ENCODE results near the gene KLHL10.

Gene KLHL10

DNA sequence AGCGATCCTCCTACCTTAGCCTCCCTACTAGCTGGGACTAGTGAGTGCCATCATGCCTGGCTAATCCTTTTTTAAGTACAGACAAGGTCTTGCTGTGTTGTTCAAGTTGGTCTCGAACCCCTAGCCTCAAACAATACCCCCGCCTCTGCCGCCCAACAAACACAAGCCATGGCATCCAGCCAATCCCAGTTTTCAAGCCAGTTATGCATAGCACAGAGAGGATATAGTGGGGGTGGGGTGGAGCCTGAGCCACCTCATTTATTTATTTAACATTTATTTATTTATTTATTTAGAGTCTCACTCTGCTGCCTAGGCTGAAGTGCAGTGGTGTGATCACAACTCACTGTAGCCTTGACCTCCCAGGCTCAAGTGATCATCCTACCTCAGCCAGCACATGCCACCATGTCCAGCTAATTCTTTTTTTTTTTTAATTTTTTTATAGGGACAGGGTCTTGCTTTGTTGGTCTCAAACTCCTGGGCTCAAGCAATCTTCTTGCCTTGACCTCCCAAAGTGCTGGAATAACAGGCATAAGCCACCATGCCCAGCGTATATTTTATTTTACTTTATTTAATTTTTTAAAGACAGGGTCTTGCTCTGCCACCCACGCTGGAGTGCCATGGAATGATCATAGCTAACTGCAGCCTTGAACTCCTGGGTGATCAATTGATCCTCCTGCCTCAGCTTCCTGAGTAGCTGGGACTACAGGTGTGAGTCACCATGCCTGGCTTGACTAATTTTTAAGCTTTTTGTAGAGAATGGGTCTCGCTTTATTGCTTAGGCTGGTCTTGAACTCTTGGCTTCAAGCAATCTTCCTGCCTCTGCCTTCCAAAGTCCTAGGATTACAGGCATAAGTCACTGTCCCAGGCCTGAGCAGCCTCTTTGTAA is 53.8 kb downstream of the KLHL10 start:
- no peak for DNase-seq

GRCh38 chr17:41892021-41892376 is 54.4 kb downstream of the KLHL10 start:
- no peak for DNase-seq

GRCh38 chr17:41893384-41893783 is 55.8 kb downstream of the KLHL10 start:
- DNase-seq = no peak

GRCh38 chr17:41894791-41895331 is 57.2 kb downstream of the KLHL10 start:
- no peak for DNase-seq

DNA sequence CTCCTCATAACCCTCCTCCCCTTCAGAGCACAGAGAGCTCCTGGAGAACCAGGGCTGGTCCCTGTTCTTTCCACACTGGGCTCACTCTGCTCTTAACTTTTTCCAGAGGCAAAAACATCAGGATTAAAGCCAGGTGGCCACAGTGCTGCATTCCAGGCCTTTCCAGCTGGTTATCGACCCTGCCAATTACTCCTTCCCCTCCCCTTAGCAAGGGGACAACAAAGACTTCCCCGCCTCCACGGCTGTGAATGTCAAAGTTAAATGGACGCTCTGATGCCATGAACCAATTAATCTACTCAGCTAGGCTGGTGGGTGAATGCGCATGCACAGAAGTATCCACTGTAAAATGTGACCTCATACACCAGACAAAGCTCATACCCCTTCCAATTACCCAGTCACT is 58.0 kb downstream of the KLHL10 start:
- DNase-seq = no peak

GRCh38 chr17:41896726-41897125 is 59.1 kb downstream of the KLHL10 start:
- DNase-seq = no peak
